ENCODE results near the gene CD300E. TPM values are rescaled to one million over a fixed set of nuclear protein-coding genes. Genes with fewer than 3 reads are reported as not detected.

Gene CD300E
- total and polyA plus RNA-seq, 12 donors = 0.07 to 4.9 (median 0.35) TPM

DNA sequence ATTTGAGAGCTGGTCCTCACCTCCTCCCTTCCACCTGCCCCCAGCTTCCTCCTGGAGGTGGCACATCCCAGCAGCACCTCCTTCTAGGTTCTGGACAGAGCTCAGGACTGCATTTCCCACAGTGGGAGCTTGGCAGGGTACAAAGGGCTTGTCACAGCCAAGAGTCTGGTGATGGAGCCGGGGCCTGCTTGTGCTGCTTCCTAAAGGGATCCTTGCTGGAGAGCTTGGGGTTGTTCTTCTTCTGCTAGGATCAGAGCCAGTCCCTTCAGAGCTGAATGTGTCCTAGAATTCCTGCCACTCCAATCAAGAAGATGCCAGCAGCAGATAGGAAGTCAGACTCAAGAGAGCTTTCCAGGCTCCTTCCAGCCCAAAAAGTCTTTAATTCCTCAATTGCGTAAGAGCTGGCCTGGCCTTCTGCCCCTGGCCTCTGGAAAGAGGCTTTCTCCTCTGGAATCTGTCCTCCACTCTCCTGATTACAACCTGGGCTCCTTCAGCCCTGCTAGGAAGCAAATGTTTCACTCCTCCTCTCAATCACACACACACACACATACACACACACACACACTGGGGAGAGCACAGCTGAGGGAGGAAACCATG lies 4.4 kb downstream of the CD300E start:
- Histone ChIP-seq H3K9me3 (no peaks in the 10 kb centered on the region), H3K27me3 (peaks cover 0 to 42% (median 20%) of the 10 kb centered on the region in 7 donors), H3K4me3 (no peak overlapping the region), H3K4me1 (peaks cover 0 to 5% (median 0%) of the 10 kb centered on the region in 9 donors), H3K36me3 (no peaks in the 10 kb centered on the region), H3K27ac (no peak overlapping the region)
- WGBS, 2 donors = 62 to 63% methylated on average over 2 of the region's 2 CpGs
- no peak for DNase-seq
- peak in 3 of 8 donors; percentile 18 to 32 (median 31) for ATAC-seq
- TF ChIP-seq, protein P1, sequence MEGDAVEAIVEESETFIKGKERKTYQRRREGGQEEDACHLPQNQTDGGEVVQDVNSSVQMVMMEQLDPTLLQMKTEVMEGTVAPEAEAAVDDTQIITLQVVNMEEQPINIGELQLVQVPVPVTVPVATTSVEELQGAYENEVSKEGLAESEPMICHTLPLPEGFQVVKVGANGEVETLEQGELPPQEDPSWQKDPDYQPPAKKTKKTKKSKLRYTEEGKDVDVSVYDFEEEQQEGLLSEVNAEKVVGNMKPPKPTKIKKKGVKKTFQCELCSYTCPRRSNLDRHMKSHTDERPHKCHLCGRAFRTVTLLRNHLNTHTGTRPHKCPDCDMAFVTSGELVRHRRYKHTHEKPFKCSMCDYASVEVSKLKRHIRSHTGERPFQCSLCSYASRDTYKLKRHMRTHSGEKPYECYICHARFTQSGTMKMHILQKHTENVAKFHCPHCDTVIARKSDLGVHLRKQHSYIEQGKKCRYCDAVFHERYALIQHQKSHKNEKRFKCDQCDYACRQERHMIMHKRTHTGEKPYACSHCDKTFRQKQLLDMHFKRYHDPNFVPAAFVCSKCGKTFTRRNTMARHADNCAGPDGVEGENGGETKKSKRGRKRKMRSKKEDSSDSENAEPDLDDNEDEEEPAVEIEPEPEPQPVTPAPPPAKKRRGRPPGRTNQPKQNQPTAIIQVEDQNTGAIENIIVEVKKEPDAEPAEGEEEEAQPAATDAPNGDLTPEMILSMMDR (IDR thresholded peaks at IDR 0.05) = no peak
- intact Hi-C loops (cut with DNase I) = no loop called here

DNA sequence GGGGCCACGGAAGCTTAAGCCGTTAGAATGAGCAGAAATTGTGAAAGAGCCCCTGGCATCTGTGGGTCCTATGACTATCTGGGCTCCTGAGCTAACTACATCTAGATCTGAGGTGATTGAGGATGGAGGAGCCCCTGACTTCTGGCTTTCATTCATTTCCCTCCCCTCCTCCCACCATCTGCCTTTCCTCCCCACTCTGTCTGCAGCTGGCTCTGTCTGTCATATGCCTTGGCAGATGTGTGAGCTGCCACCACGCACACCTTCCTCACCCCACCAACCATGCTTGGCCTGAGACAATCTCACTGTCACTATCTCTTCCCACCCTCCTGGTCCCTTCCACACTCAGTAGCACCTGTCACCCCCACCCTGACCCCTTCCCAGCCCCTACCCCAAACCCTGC lies 5.1 kb downstream of the CD300E start:
- Histone ChIP-seq H3K27ac (no peak overlapping the region), H3K36me3 (no peaks in the 10 kb centered on the region), H3K9me3 (no peaks in the 10 kb centered on the region), H3K27me3 (peaks cover 0 to 46% (median 26%) of the 10 kb centered on the region in 7 donors), H3K4me3 (no peak overlapping the region), H3K4me1 (peaks cover 0 to 5% (median 0%) of the 10 kb centered on the region in 9 donors)
- ATAC-seq = no peak
- intact Hi-C loops (cut with DNase I) = no loop called here
- WGBS, 2 donors = 53 to 63% methylated on average over 3 of the region's 3 CpGs
- DNase-seq = no peak
- TF ChIP-seq, protein P1 (IDR thresholded peaks at IDR 0.05) = no peak

DNA sequence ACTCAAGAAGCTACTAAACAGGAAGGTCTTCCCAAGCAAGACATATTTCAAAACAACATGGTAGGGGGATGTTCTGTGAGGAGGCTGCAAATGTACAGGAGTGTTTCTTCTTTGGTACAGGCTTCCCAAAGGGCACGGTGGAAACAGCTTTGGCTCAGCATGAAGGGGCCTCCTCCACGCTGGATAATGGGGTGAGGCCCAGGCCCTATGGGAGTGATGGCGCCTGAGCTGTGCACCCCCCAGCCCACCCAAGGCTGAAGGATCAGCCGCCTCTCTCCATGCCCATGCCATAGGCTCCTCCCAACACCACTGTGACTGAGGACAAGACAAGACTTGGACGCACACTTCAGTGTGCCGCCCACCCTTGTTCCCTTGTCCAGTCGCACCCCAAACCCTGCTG lies 6.8 kb downstream of the CD300E start:
- Histone ChIP-seq H3K4me1 (peaks cover 0 to 11% (median 0%) of the 10 kb centered on the region in 9 donors), H3K27me3 (peaks cover 0 to 64% (median 30%) of the 10 kb centered on the region in 7 donors), H3K4me3 (no peak overlapping the region), H3K36me3 (peaks cover 0 to 2% (median 0%) of the 10 kb centered on the region in 9 donors), H3K27ac (no peak overlapping the region), H3K9me3 (no peaks in the 10 kb centered on the region)
- WGBS, 2 donors = 88 to 92% methylated on average over 7 of the region's 7 CpGs
- ATAC-seq (no peak), DNase-seq (no peak)
- intact Hi-C loops (cut with DNase I) = no loop called here
- TF ChIP-seq, protein P1 (IDR thresholded peaks at IDR 0.05) = no peak

DNA sequence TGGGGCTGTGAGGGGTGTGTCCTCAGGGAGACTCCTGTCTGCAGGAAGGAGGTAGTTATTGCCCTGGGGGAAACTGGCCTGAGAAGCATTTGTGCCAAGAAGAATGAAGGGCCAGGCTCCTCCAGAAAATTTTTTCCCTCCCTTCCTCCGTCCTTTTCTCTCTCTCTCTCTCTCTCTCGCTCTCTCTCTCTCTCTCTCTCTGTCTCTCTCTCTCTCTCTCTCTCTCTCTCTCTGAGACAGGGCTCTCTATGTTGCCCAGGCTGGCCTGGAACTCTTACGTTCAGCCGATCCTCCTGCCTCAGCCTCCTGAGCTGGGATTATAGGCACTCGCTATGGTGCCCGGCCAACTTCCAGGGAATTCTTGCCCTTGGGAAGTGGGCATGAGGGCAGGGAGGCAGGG lies 11.5 kb downstream of the CD300E start:
- H3K4me1 ChIP-seq = peaks cover 0 to 6% (median 0%) of the 10 kb centered on the region in 9 donors
- H3K4me3 ChIP-seq = no peak overlapping the region
- TF ChIP-seq, protein P1 (IDR thresholded peaks at IDR 0.05) = no peak
- no peaks in the 10 kb centered on the region for H3K9me3 ChIP-seq
- peaks cover 0 to 61% (median 30%) of the 10 kb centered on the region in 7 donors for H3K27me3 ChIP-seq
- intact Hi-C loops (cut with DNase I) = no loop called here
- ATAC-seq (no peak), DNase-seq (no peak)
- peaks cover 0 to 5% (median 0%) of the 10 kb centered on the region in 9 donors for H3K36me3 ChIP-seq
- no peak overlapping the region for H3K27ac ChIP-seq
- WGBS, 2 donors = 84 to 93% methylated on average over 6 of the region's 6 CpGs

Measured in heart right ventricle (tissue), 16 donors.